ENCODE measurements around the gene RGL3. TPM values are rescaled to one million over a fixed set of nuclear protein-coding genes. Genes with fewer than 3 reads are reported as not detected.
A peak's percentile ranks its signal among the peaks of the same experiment; 100 is the strongest.

Gene RGL3
- total RNA-seq, 2 donors from 2014 or later, result 125 to 131 TPM

DNA sequence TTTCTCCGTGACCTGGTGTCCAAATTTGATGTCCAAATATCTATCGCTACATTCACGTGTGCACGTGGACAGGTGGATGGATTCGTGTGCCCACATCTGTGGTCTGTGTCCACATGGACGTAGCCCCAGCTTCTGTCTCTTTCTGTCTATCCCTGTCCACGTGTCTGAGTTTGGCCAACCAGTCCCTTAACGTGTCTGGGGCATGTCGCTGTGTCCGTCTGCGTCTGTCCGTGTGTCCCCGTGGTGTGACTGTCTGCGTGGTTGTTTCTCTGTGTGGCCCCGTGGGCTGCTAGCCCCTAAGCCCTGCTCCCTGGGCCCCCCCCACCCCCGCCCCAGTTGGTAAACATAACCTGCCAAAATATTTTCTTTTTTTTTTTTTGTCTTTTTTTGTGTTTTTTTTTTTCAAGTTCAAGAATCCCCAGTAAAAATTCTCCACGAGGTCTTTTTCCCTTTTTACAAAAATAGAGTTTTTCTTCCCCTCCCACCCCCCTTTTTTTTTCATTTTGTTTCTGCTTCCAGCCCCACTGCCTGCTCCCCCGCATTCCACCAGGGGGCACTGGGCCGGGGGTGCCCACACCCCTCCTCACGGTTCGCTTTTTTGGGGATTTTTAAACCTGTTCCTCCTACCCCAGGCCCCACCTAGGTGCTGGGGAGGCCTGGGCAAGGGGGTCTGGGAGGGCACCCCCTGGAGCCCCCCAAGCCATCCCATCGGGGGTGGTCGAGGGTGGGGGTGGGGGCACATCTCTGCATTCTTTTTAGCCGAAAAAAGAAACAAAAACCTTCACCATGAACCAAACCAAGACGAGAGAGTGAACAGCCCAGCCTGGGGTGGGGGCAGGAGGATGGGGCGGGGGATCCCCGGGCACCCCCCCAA lies 34.6 kb upstream of the RGL3 start:
- WGBS, 2 experiments (ENCODE audit: insufficient coverage in 1 of 2, insufficient read length in 1 of 2), result 79 to 94% methylated on average over 14 to 23 of the region's 27 CpGs
- TF ChIP-seq, protein P1, sequence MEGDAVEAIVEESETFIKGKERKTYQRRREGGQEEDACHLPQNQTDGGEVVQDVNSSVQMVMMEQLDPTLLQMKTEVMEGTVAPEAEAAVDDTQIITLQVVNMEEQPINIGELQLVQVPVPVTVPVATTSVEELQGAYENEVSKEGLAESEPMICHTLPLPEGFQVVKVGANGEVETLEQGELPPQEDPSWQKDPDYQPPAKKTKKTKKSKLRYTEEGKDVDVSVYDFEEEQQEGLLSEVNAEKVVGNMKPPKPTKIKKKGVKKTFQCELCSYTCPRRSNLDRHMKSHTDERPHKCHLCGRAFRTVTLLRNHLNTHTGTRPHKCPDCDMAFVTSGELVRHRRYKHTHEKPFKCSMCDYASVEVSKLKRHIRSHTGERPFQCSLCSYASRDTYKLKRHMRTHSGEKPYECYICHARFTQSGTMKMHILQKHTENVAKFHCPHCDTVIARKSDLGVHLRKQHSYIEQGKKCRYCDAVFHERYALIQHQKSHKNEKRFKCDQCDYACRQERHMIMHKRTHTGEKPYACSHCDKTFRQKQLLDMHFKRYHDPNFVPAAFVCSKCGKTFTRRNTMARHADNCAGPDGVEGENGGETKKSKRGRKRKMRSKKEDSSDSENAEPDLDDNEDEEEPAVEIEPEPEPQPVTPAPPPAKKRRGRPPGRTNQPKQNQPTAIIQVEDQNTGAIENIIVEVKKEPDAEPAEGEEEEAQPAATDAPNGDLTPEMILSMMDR (conservative IDR thresholded peaks at IDR 0.05), result peak; percentile 74
- Mint-ChIP-seq H3K4me3 (no peak overlapping the region), H3K4me1 (peaks cover 4% of the 10 kb centered on the region), H3K27me3 (ENCODE audit: insufficient read depth) (no peaks in the 10 kb centered on the region), H3K9me3 (no peaks in the 10 kb centered on the region), H3K36me3 (ENCODE audit: low read depth) (peaks cover 9% of the 10 kb centered on the region), H3K27ac (no peak overlapping the region)
- Histone ChIP-seq H3K4me1 (ENCODE audit: control insufficient read depth, insufficient read depth, low read length) (no peaks in the 10 kb centered on the region), H3K9ac (ENCODE audit: extremely low read depth, low read length, poor library complexity, severe bottlenecking) (no peak overlapping the region), H3K27ac (ENCODE audit: low read depth, low read length) (no peak overlapping the region), H3K4me3 (ENCODE audit: low read length) (no peak overlapping the region), H3K27me3 (ENCODE audit: control insufficient read depth, insufficient read depth, low read length, poor library complexity, severe bottlenecking) (no peaks in the 10 kb centered on the region), H3K9me3 (ENCODE audit: control insufficient read depth, low read length) (no peaks in the 10 kb centered on the region), H3K36me3 (ENCODE audit: control insufficient read depth, insufficient read depth, low read length) (peaks cover 12% of the 10 kb centered on the region)
- DNase-seq, result peak; percentile 69

DNA sequence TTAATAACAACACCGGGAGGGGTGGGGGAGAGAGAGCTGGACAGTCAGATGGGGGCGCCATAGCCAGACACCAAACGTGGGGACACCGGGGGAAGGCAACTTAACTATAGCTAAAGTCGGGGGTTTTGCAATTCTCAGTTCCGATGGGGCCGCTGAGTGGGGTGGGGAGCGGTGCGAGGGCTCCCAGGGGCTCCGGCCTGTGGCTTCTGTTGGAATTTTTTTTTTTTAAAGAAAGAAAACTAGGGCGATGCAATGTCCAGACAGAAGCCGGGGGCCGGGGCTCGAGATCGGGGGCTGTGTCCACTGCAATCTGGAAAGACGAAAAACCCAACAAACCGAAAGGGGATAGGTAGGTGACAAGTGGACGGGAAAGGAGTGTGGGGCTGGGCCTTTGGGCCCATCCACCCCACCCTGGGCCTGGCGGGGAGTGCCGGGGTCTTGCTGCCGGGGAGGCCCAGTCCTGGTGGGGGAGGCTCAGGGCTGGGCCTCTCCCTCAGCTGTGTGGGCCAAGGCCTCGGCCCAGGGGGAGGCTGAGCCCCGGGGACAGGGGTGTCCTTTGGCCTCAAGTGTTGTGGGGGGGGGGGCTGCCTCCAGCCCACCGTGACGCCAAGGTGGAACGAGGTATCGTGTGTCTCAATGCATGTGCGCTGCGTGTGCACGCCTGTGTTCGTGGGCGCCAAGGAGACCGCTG lies 33.7 kb upstream of the RGL3 start:
- H3K36me3 ChIP-seq (ENCODE audit: control insufficient read depth, insufficient read depth, low read length), result peaks cover 20% of the 10 kb centered on the region
- no peaks in the 10 kb centered on the region for H3K27me3 ChIP-seq (ENCODE audit: control insufficient read depth, insufficient read depth, low read length, poor library complexity, severe bottlenecking)
- no peak overlapping the region for H3K27ac Mint-ChIP-seq
- H3K4me3 ChIP-seq (ENCODE audit: low read length), result no peak overlapping the region
- no peak overlapping the region for H3K27ac ChIP-seq (ENCODE audit: low read depth, low read length)
- peak; percentile 53 for DNase-seq
- H3K4me3 Mint-ChIP-seq, result no peak overlapping the region
- H3K9ac ChIP-seq (ENCODE audit: extremely low read depth, low read length, poor library complexity, severe bottlenecking), result no peak overlapping the region
- 85 to 87% methylated on average over 19 to 33 of the region's 33 CpGs for WGBS, 2 experiments (ENCODE audit: insufficient coverage in 1 of 2, insufficient read length in 1 of 2)
- H3K27me3 Mint-ChIP-seq (ENCODE audit: insufficient read depth), result no peaks in the 10 kb centered on the region
- TF ChIP-seq, protein P1 (conservative IDR thresholded peaks at IDR 0.05), result peak; percentile 41
- peaks cover 4% of the 10 kb centered on the region for H3K4me1 Mint-ChIP-seq
- no peaks in the 10 kb centered on the region for H3K9me3 ChIP-seq (ENCODE audit: control insufficient read depth, low read length)
- peaks cover 12% of the 10 kb centered on the region for H3K36me3 Mint-ChIP-seq (ENCODE audit: low read depth)
- no peaks in the 10 kb centered on the region for H3K4me1 ChIP-seq (ENCODE audit: control insufficient read depth, insufficient read depth, low read length)
- no peaks in the 10 kb centered on the region for H3K9me3 Mint-ChIP-seq

DNA sequence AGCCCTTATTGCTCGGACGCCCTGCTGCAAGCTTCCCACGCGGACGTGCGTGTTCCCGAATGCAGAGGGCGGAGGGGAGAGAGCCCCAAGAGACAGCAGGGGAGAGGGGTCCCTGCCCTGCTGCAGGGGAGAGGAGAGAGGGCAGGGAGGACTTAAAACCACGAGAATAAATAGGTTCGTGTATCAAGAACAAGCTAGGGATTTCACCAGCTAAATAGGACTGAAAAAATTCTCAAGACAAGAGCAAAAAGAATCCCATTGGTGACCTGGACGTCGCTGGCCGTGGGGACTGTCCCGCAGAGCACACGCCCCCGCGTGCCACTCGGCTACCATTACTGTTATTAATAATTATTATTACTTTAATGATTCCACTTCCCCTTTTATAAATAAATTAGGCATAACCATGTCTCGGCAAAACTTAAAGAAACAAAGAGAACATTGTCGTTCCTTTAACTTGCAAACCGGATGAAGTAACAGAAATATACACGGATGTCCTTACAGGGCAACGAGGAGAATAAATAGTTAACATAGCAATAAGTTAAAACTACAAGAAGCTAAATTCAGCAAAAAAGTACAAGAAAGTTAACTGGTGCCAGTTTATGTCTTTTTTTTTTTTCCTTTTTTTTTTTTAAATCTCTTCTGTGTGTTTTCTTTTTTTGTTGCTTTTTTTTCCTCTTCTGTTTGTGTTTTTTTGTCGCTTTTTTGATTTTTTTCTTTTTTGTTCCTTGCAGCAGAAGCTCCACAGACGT lies 32.9 kb upstream of the RGL3 start:
- H3K27ac ChIP-seq (ENCODE audit: low read depth, low read length), result no peak overlapping the region
- Mint-ChIP-seq H3K27ac (no peak overlapping the region), H3K9me3 (no peaks in the 10 kb centered on the region)

More for the DNA sequence above, 32.9 kb upstream of the RGL3 start:
- WGBS, 2 experiments (ENCODE audit: insufficient coverage in 1 of 2, insufficient read length in 1 of 2), result 64 to 70% methylated on average over 6 to 23 of the region's 25 CpGs
- Histone ChIP-seq H3K9ac (ENCODE audit: extremely low read depth, low read length, poor library complexity, severe bottlenecking) (no peak overlapping the region), H3K36me3 (ENCODE audit: control insufficient read depth, insufficient read depth, low read length) (peaks cover 27% of the 10 kb centered on the region), H3K27me3 (ENCODE audit: control insufficient read depth, insufficient read depth, low read length, poor library complexity, severe bottlenecking) (no peaks in the 10 kb centered on the region), H3K4me1 (ENCODE audit: control insufficient read depth, insufficient read depth, low read length) (no peaks in the 10 kb centered on the region), H3K9me3 (ENCODE audit: control insufficient read depth, low read length) (no peaks in the 10 kb centered on the region), H3K4me3 (ENCODE audit: low read length) (no peak overlapping the region)
- peak; percentile 66 for DNase-seq
- peaks cover 12% of the 10 kb centered on the region for H3K36me3 Mint-ChIP-seq (ENCODE audit: low read depth)
- H3K27me3 Mint-ChIP-seq (ENCODE audit: insufficient read depth), result no peaks in the 10 kb centered on the region
- peaks cover 4% of the 10 kb centered on the region for H3K4me1 Mint-ChIP-seq
- H3K4me3 Mint-ChIP-seq, result no peak overlapping the region
- TF ChIP-seq, protein P1 (conservative IDR thresholded peaks at IDR 0.05), result no peak
